HepG2 (cell line): ENCODE data around the gene XXYLT1. TPM values are rescaled to one million over a fixed set of nuclear protein-coding genes. Genes with fewer than 3 reads are reported as not detected.
A peak's percentile ranks its signal among the peaks of the same experiment; 100 is the strongest.

ENCODE experiments used
- CBX5 ChIP-seq: sonication (generic); formaldehyde crosslinking; IDR thresholded peaks from 2 replicates; pipeline ENCODE4 v1.4.0; 2020; ENCODE audit warnings: missing genetic modification reagents, borderline replicate concordance
- CEBPB ChIP-seq: IDR thresholded peaks from 2 replicates; pipeline ENCODE4 v1.6.1; 2011; ENCODE audit warnings: low read depth, low read length, improper control_type of control experiment, borderline replicate concordance
- CREM ChIP-seq, 2 experiments: sonication (generic) in 1 of 2; formaldehyde crosslinking in 1 of 2; IDR thresholded peaks; 2 replicates each; pipeline versions ENCODE4 v1.4.0 to v1.6.1; 2016 to 2020; ENCODE audit warnings: antibody characterized with exemption in 1 of 2, mild to moderate bottlenecking in 1 of 2, missing genetic modification reagents in 1 of 2
- ELF1 ChIP-seq: sonication (generic); formaldehyde crosslinking; IDR thresholded peaks from 2 replicates; pipeline ENCODE4 v1.4.0; 2020; ENCODE audit warnings: missing genetic modification reagents
- GABPB1 ChIP-seq: IDR thresholded peaks from 2 replicates; pipeline ENCODE4 v1.6.1; 2016; ENCODE audit warnings: mild to moderate bottlenecking, missing genetic modification reagents, moderate library complexity, missing compliant biosample characterization
- HIVEP1 ChIP-seq: sonication (generic); formaldehyde crosslinking; IDR thresholded peaks from 2 replicates; pipeline ENCODE4 v1.4.0; 2020; ENCODE audit warnings: mild to moderate bottlenecking, missing genetic modification reagents
- HNF4A ChIP-seq: sonication (generic); formaldehyde crosslinking; IDR thresholded peaks from 2 replicates; pipeline ENCODE4 v1.4.0; 2020; ENCODE audit warnings: missing genetic modification reagents
- HNRNPK ChIP-seq: fragments of 200-400 bp; formaldehyde crosslinking; IDR thresholded peaks from 2 replicates; pipeline ENCODE4 v1.6.1; 2018; ENCODE audit warnings: low read length, low read depth, moderate library complexity, mild to moderate bottlenecking; ENCODE audit not compliant: poor library complexity, severe bottlenecking
- JUND ChIP-seq: sonication (generic); formaldehyde crosslinking; IDR thresholded peaks from 2 replicates; pipeline ENCODE4 v1.8.0; 2022; ENCODE audit warnings: mild to moderate bottlenecking, missing genetic modification reagents
- KLF13 ChIP-seq: sonication (generic); formaldehyde crosslinking; IDR thresholded peaks from 2 replicates; pipeline ENCODE4 v1.4.0; 2020; ENCODE audit warnings: mild to moderate bottlenecking, missing genetic modification reagents
- KMT2A ChIP-seq: sonication (generic); formaldehyde crosslinking; IDR thresholded peaks from 2 replicates; pipeline ENCODE4 v1.4.0; 2020; ENCODE audit warnings: missing genetic modification reagents
- MED8 ChIP-seq: sonication (generic); formaldehyde crosslinking; IDR thresholded peaks from 2 replicates; pipeline ENCODE4 v1.8.1; 2023; ENCODE audit warnings: mild to moderate bottlenecking, missing genetic modification reagents; ENCODE audit not compliant: insufficient replicate concordance
- NAIF1 ChIP-seq: sonication (generic); formaldehyde crosslinking; IDR thresholded peaks from 2 replicates; pipeline ENCODE4 v1.5.0; 2020; ENCODE audit warnings: mild to moderate bottlenecking, missing genetic modification reagents, borderline replicate concordance
- POLR2AphosphoS2 ChIP-seq: IDR thresholded peaks from 2 replicates; pipeline ENCODE4 v1.6.1; 2011; ENCODE audit warnings: low read depth, low read length, improper control_type of control experiment
- RNF219 ChIP-seq: sonication (generic); formaldehyde crosslinking; IDR thresholded peaks from 2 replicates; pipeline ENCODE4 v1.5.0; 2020; ENCODE audit warnings: mild to moderate bottlenecking, missing genetic modification reagents
- RXRB ChIP-seq: IDR thresholded peaks from 2 replicates; pipeline ENCODE4 v1.6.1; 2016; ENCODE audit warnings: borderline replicate concordance, missing genetic modification reagents, missing compliant biosample characterization
- SAFB2 ChIP-seq: sonication (generic); formaldehyde crosslinking; IDR thresholded peaks from 2 replicates; pipeline ENCODE4 v1.5.1; 2020; ENCODE audit warnings: missing genetic modification reagents, low read depth, mild to moderate bottlenecking, borderline replicate concordance
- SMAD3 ChIP-seq: sonication (generic); formaldehyde crosslinking; IDR thresholded peaks from 2 replicates; pipeline ENCODE4 v1.4.0; 2020; ENCODE audit warnings: missing genetic modification reagents
- ZBTB34 ChIP-seq: sonication (generic); formaldehyde crosslinking; IDR thresholded peaks from 2 replicates; pipeline ENCODE4 v1.8.0; 2022; ENCODE audit warnings: mild to moderate bottlenecking, missing genetic modification reagents
- ZIK1 ChIP-seq: sonication (generic); formaldehyde crosslinking; IDR thresholded peaks from 2 replicates; pipeline ENCODE4 v1.5.0; 2020; ENCODE audit warnings: mild to moderate bottlenecking, low read depth, missing genetic modification reagents, borderline replicate concordance
- ZNF331 ChIP-seq: sonication (generic); formaldehyde crosslinking; IDR thresholded peaks from 2 replicates; pipeline ENCODE4 v1.4.0; 2020; ENCODE audit warnings: missing genetic modification reagents
- ZNF33A ChIP-seq: sonication (generic); formaldehyde crosslinking; IDR thresholded peaks from 2 replicates; pipeline ENCODE4 v1.5.1; 2020; ENCODE audit warnings: missing genetic modification reagents, mild to moderate bottlenecking, moderate library complexity, borderline replicate concordance
- ZNF446 ChIP-seq: sonication (generic); formaldehyde crosslinking; IDR thresholded peaks from 2 replicates; pipeline ENCODE4 v1.5.0; 2020; ENCODE audit warnings: mild to moderate bottlenecking, missing genetic modification reagents
- ZNF451 ChIP-seq: sonication (generic); formaldehyde crosslinking; IDR thresholded peaks from 2 replicates; pipeline ENCODE4 v1.5.0; 2020; ENCODE audit warnings: mild to moderate bottlenecking, missing genetic modification reagents
- ZNF530 ChIP-seq: sonication (generic); formaldehyde crosslinking; IDR thresholded peaks from 2 replicates; pipeline ENCODE4 v1.5.0; 2020; ENCODE audit warnings: low read depth, mild to moderate bottlenecking, missing genetic modification reagents
- ZNF737 ChIP-seq: sonication (generic); formaldehyde crosslinking; IDR thresholded peaks from 2 replicates; pipeline ENCODE4 v1.5.0; 2020; ENCODE audit warnings: missing genetic modification reagents, mild to moderate bottlenecking, borderline replicate concordance
- ZNF777 ChIP-seq: sonication (generic); formaldehyde crosslinking; IDR thresholded peaks from 2 replicates; pipeline ENCODE4 v1.4.0; 2020; ENCODE audit warnings: missing genetic modification reagents
- ZSCAN21 ChIP-seq: sonication (generic); formaldehyde crosslinking; IDR thresholded peaks from 2 replicates; pipeline ENCODE4 v1.8.0; 2022; ENCODE audit warnings: mild to moderate bottlenecking, missing genetic modification reagents, moderate library complexity, borderline replicate concordance
- polyA plus RNA-seq, 8 experiments: library from polyadenylated mRNA; depleted of rRNA in 3 of 8; stranded (reverse) in 7 of 8; unstranded in 1 of 8; fragments of >200 nt; fragmentation: Illumina TruSeq in 4 of 8; extraction: Trizol in 4 of 8; gene quantifications; 2 replicates each; pipeline versions ENCODE4 v1.2.1 to v1.2.3, GENCODE V29; 2011 to 2016; ENCODE audit warnings: low read depth in 4 of 8, missing spikeins in 1 of 8, mixed read lengths in 1 of 8; ENCODE audit not compliant: insufficient read depth in 1 of 8
- total RNA-seq, 5 experiments: library from RNA; depleted of rRNA; stranded (reverse); fragments of >200 nt; fragmentation: Illumina TruSeq; extraction: Trizol; gene quantifications; 2 replicates each; pipeline ENCODE4 v1.2.3, GENCODE V29; 2016; ENCODE audit warnings: low read depth in 1 of 5

The XXYLT1 gene
- total and polyA plus RNA-seq, 2 of the 13 experiments (the other 11 are each of a cell fraction or from before 2014, with no cell fraction given), result 17.7 to 19.0 TPM

GRCh38 chr3:195270079-195270816, 711 bp downstream of the XXYLT1 start (continued):
- TF ChIP-seq MED8 (CRISPR knock-in tag) (no peak), HIVEP1 (CRISPR knock-in tag) (peak; percentile 81; the same call in 1 of the 2 replicates), HNF4A (CRISPR knock-in tag) (no peak), NAIF1 (CRISPR knock-in tag) (peak; percentile 35; the same call in 1 of the 2 replicates), CREM (IDR thresholded peaks at IDR 0.05) (no peak), CREM (CRISPR knock-in tag; IDR thresholded peaks at IDR 0.05) (no peak), ZIK1 (0 out of 2 replicates have a peak, but pooled peaks have one; percentile 85), ZNF737 (0 out of 2 replicates have a peak, but pooled peaks have one; percentile 9), ZNF33A (CRISPR knock-in tag) (no peak), CBX5 (CRISPR knock-in tag) (no peak), ZNF530 (no peak), ELF1 (0 out of 2 replicates have a peak, but pooled peaks have one; percentile 0), POLR2AphosphoS2 (no peak), SAFB2 (CRISPR knock-in tag) (peak; percentile 80), ZNF451 (peak; percentile 79; the same call in 1 of the 2 replicates), RXRB (CRISPR knock-in tag) (no peak), ZNF331 (CRISPR knock-in tag) (peak; percentile 28; the same call in 1 of the 2 replicates), SMAD3 (CRISPR knock-in tag) (no peak), GABPB1 (peak; percentile 58), HNRNPK (no peak), ZSCAN21 (CRISPR knock-in tag) (peak; percentile 16; the same call in 1 of the 2 replicates), KLF13 (CRISPR knock-in tag) (no peak), RNF219 (CRISPR knock-in tag) (peak; percentile 86; the same call in 1 of the 2 replicates), ZNF446 (CRISPR knock-in tag) (0 out of 2 replicates have a peak, but pooled peaks have one; percentile 38), ZNF777 (no peak), ZBTB34 (CRISPR knock-in tag) (0 out of 2 replicates have a peak, but pooled peaks have one; percentile 6), KMT2A (CRISPR knock-in tag) (0 out of 2 replicates have a peak, but pooled peaks have one; percentile 37), CEBPB (no peak), JUND (CRISPR knock-in tag) (no peak)
